AG09309 (cell line): ENCODE data around the gene AXIN1.

ENCODE experiments used
- DNase-seq: peaks from one replicate; pipeline ENCODE4 v3.0.0-alpha.2; 2010; ENCODE audit warnings: low read depth
- H3K4me3 ChIP-seq: 2 replicates; pipeline ENCODE4 v1.5.1; 2011; ENCODE audit warnings: mild to moderate bottlenecking, low read depth, low read length, moderate library complexity; ENCODE audit not compliant: control insufficient read depth
- TF ChIP-seq, protein P1 (sequence below): IDR thresholded peaks from 2 replicates; pipeline ENCODE4 v1.5.1; 2011; ENCODE audit warnings: mild to moderate bottlenecking, low read depth, low read length, inconsistent platforms; ENCODE audit not compliant: insufficient read depth, control insufficient read depth; ENCODE audit errors: missing control alignments

AXIN1 gene

DNA sequence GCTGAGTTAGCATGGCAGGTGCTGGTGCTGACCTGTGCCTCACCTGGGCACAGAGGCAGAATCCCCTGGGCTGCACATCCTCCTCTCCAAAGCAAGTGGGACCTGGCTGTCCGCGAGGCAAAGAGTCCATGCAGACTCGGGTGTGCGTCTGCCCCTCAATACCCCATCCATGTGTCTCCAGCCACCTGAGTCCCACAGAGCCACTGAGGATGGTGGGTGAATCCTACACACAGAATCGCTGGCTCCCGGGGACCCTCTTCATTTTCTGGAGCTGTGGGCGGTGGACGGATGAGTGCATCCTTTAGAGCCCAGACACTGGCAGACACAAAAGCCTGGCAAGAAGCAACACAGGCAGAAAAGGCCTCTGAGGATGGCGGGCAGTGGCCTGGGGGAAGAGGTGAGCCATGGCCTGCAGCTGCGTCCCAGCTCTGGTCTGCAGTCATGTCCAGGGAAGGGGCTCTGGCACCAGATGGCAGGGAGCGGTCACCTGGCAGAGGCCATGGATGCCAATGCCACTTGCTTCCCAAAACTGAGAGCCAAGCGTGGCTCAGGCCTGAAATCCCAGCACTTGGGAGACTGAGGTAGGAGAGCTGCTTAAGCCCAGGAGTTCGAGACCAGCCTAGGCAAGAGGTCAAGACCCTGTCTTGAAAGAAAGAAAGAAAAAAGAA lies 29.9 kb downstream of the AXIN1 start:
- DNase-seq, result no peak
- TF ChIP-seq, protein P1, sequence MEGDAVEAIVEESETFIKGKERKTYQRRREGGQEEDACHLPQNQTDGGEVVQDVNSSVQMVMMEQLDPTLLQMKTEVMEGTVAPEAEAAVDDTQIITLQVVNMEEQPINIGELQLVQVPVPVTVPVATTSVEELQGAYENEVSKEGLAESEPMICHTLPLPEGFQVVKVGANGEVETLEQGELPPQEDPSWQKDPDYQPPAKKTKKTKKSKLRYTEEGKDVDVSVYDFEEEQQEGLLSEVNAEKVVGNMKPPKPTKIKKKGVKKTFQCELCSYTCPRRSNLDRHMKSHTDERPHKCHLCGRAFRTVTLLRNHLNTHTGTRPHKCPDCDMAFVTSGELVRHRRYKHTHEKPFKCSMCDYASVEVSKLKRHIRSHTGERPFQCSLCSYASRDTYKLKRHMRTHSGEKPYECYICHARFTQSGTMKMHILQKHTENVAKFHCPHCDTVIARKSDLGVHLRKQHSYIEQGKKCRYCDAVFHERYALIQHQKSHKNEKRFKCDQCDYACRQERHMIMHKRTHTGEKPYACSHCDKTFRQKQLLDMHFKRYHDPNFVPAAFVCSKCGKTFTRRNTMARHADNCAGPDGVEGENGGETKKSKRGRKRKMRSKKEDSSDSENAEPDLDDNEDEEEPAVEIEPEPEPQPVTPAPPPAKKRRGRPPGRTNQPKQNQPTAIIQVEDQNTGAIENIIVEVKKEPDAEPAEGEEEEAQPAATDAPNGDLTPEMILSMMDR, result no peak
- H3K4me3 ChIP-seq, result no peak overlapping the region

DNA sequence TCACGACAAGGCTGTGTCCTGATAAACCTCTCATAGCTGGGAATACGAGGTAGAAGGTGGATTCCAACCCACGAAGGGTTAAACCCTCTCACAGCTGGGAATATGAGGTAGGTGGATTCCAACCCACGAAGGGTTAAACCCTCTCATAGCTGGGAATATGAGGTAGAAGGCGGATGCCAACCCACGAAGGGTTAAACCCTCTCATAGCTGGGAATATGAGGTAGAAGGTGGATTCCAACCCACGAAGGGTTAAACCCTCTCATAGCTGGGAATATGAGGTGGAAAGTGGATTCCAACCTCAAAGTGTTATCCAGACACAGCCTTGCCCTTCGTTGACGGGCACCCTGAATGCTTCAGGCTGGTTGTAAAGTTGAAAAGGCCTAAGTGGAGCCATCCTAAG lies 31.0 kb downstream of the AXIN1 start:
- TF ChIP-seq, protein P1, result no peak
- no peak overlapping the region for H3K4me3 ChIP-seq
- DNase-seq, result no peak

DNA sequence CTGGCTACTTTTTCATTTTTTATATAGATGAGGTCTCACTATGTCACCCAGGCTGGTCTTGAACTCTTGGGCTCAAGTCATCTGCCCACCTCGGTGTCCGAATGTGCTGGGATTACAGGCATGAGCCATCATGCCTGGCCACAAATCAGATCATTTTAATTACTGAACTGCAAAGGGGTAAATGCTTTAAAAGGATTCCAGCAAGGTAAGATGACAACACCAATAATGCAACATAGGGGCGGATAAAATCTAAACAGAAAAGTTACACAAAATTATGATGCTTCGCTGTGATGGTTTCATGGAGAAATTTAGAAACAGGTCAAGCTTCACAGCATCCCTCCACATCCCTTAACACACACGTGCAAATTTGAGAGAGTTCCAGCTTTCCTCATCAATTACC lies 32.3 kb downstream of the AXIN1 start:
- TF ChIP-seq, protein P1, result no peak
- DNase-seq, result no peak
- no peak overlapping the region for H3K4me3 ChIP-seq

DNA sequence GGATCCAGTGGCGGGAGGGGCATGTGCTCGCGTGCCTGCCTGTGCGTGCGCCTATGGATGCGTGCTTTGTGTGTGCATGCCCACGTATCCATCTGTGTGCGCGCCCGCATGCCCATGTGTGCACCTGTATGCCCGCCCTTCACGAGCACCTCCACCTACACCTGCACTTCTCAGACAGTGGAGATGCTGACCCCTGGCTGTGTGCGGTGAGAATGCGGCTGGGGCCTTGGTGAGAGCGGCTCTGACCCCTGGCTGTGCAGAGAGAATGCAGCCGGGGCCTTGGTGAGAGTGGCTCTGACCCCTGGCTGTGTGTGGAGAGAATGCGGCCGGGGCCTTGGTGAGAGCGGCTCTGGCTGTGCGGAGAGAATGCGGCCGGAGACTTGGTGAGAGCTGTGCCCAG lies 33.9 kb downstream of the AXIN1 start:
- DNase-seq, result no peak
- TF ChIP-seq, protein P1, result no peak
- no peak overlapping the region for H3K4me3 ChIP-seq

DNA sequence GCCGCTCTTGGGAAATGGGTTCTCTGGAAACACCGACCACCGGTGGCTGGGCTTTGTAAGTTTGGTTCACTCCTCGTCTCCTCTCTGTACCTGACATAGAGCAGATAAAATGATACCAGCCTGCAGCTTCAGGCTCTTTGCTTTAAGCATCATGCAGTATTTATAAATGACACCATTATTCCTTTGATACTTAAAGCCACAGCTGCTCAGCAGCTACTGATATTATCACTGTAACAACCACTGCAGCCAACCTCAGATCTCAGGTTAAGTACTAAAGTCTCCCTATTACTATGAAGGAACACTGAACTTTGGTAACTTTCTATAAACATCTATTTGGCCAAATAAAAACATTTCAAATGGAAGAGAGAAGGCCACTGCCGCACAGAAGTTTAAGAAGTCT lies 34.9 kb downstream of the AXIN1 start:
- H3K4me3 ChIP-seq, result no peak overlapping the region
- DNase-seq, result no peak
- TF ChIP-seq, protein P1, result no peak

DNA sequence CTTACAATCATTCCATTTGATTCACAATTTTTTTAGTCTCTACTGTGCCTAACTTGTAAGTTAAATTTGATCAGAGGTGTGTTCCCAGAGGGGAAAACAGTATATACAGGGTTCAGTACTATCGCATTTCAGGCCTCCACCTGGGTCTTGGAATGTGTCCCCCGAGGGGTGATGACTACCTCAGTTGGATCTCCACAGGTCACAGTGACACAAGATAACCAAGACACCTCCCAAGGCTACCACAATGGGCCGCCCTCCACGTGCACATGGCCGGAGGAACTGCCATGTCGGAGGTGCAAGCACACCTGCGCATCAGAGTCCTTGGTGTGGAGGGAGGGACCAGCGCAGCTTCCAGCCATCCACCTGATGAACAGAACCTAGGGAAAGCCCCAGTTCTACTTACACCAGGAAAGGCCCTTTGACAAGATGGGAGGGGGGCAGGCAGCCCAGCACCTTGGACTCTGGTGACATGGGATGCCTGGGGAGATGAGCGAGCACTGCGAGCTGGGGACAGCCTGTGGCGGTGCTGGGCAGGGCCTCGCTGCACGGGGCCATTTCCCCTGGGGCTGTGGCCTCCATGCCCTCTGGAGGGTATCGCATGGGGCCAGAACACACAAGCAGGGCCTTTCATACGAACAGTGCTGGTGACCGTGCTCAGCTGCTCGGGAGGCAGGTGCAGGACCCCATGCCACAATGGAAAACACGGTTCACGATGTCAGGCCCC lies 35.6 kb downstream of the AXIN1 start:
- TF ChIP-seq, protein P1, result no peak
- DNase-seq, result no peak
- no peak overlapping the region for H3K4me3 ChIP-seq
